ENCODE results near the gene SEMA7A. TPM values are rescaled to one million over a fixed set of nuclear protein-coding genes. Genes with fewer than 3 reads are reported as not detected.

SEMA7A gene
- total and polyA plus RNA-seq, 9 donors = 3.2 to 98.6 (median 9.0) TPM

DNA sequence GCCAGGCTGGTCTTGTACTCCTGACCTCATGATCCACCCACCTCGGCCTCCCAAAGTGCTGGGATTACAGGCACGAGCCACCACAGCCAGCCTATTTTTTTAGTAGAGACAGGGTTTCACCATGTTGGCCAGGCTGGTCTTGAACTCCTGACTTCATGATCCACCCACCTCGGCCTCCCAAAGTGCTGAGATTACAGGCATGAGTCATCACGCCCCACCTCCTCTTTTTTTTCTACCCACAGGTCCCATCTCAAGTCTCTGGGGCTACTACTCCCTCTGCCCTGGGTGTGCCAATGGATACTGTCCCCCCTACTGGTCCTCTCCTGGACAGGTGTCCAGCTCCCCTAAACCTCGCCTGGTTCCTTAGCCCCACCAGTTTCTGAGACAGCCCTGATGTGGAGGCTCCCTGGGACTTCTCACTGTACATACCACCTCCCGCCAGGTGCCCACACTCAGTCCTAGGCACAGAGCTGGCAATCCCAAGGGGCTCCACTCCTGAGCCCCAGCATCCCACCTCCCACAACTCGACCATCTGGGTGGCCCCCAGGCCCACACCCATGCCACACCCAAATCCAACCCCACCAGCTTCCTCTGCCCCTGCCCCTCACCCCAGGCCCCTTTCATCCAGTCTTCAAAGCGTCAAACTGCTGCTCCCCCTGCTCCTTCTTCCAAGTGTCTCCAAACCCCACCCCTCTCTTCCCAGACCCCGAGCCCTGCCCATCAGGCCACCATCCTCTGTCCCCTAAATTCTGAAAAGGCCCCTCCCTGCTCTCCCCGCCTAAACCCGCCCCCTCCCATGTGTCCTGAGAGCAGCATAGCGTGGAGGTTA is 53.2 kb downstream of the SEMA7A start:
- WGBS, 3 donors = 67 to 71% (median 67%) methylated on average over 12 of the region's 12 CpGs
- TF ChIP-seq, protein P1, sequence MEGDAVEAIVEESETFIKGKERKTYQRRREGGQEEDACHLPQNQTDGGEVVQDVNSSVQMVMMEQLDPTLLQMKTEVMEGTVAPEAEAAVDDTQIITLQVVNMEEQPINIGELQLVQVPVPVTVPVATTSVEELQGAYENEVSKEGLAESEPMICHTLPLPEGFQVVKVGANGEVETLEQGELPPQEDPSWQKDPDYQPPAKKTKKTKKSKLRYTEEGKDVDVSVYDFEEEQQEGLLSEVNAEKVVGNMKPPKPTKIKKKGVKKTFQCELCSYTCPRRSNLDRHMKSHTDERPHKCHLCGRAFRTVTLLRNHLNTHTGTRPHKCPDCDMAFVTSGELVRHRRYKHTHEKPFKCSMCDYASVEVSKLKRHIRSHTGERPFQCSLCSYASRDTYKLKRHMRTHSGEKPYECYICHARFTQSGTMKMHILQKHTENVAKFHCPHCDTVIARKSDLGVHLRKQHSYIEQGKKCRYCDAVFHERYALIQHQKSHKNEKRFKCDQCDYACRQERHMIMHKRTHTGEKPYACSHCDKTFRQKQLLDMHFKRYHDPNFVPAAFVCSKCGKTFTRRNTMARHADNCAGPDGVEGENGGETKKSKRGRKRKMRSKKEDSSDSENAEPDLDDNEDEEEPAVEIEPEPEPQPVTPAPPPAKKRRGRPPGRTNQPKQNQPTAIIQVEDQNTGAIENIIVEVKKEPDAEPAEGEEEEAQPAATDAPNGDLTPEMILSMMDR (IDR thresholded peaks at IDR 0.05) = no peak
- TF ChIP-seq EP300 (IDR thresholded peaks at IDR 0.05) (no peak), POLR2A (IDR thresholded peaks at IDR 0.05) (no peak)
- intact Hi-C loops (cut with DNase I) = loop anchor here in 2 of 4 donors (5.0 to 10.0 kb wide), 3 partner anchors 244 to 572 kb away; no protein-coding TSS in a partner anchor
- no peak overlapping the region for H3K4me3 ChIP-seq
- no peak for DNase-seq
- H3K4me1 ChIP-seq (ENCODE audit: insufficient read depth) = no peaks in the 10 kb centered on the region
- no peaks in the 10 kb centered on the region for H3K9me3 ChIP-seq
- no peaks in the 10 kb centered on the region for H3K27me3 ChIP-seq
- H3K36me3 ChIP-seq = no peaks in the 10 kb centered on the region
- no peak overlapping the region for H3K27ac ChIP-seq

DNA sequence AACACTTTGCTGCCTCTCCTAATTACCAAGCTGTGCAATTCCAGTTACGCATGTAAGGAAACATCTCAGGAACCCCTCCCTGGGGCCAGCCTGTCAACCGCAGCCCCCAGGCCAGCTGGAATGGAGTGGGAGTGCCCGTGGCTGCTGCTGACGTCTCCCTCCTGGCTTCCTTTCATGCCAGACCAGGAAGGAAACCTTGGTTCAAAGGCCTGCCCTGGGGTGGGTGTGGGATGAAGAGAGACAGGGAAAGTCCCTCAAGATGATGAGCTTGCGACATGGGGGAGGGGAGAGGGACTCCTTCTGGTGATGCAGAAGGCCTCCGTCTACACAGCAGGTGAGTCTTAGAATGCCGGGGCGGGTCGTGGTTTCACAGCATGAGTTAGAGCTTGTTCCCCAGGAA is 54.9 kb downstream of the SEMA7A start:
- H3K9me3 ChIP-seq = no peaks in the 10 kb centered on the region
- TF ChIP-seq POLR2A (IDR thresholded peaks at IDR 0.05) (no peak), EP300 (IDR thresholded peaks at IDR 0.05) (no peak)
- TF ChIP-seq, protein P1 (IDR thresholded peaks at IDR 0.05) = no peak
- H3K4me3 ChIP-seq = no peak overlapping the region
- 36 to 49% (median 38%) methylated on average over 9 of the region's 9 CpGs for WGBS, 3 donors
- peaks cover 3% of the 10 kb centered on the region for H3K4me1 ChIP-seq (ENCODE audit: insufficient read depth)
- intact Hi-C loops (cut with DNase I) = loop anchor here in 2 of 4 donors (10.0 kb wide), 2 partner anchors 256 to 386 kb away; no protein-coding TSS in a partner anchor
- no peaks in the 10 kb centered on the region for H3K27me3 ChIP-seq
- no peak overlapping the region for H3K27ac ChIP-seq
- no peaks in the 10 kb centered on the region for H3K36me3 ChIP-seq
- DNase-seq = no peak

DNA sequence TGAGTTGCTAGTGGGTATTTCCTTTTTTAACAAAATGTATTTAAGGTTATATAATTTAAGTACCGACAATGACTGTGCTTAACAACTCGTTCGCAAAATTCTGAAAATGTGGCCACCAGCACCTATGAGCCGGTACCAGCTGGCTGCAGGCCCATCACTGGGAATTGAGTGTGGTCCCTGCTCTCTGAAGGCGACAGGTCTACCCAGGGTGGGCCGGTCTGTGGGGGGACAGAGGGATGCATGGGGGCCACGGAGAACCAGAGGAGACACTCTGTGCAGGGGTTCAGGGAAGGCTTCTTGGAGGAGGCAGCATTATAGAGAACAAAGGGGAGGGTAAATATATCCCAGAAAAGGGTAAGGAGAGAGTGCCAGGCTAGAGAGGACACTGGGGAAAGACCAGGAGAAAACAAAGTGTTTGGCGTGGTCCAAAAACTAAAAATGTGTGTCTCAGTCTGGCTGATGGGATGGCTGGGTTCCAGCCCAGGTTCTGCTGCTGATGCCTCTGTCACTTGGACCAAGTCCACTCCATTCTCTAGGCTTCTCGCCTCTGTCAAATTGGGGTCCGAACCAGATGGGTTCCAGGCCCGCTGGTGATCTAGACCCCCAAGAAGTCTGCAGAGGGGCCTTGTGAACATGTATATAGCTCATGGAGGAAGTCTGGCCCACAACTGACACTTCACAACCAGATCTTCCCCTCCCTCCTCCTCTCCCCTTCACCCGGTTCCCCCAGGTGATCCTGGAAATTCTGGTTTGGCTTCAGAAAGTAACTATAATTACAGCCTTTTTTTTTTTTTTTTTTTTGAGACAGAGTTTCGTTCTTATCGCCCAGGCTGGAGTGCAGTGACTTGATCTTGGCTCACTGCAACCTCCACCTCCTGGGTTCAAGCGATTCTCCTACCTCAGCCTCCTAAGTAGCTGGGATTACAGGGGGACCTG is 55.7 kb downstream of the SEMA7A start:
- Histone ChIP-seq H3K9me3 (no peaks in the 10 kb centered on the region), H3K27ac (no peak overlapping the region), H3K4me1 (ENCODE audit: insufficient read depth) (peaks cover 3% of the 10 kb centered on the region), H3K27me3 (no peaks in the 10 kb centered on the region), H3K4me3 (no peak overlapping the region), H3K36me3 (no peaks in the 10 kb centered on the region)
- TF ChIP-seq, protein P1 (IDR thresholded peaks at IDR 0.05) = no peak
- intact Hi-C loops (cut with DNase I) = loop anchor here in 2 of 4 donors (10.0 kb wide), 2 partner anchors 257 to 387 kb away; no protein-coding TSS in a partner anchor
- DNase-seq = peak in 1 of 5 donors; percentile 33
- WGBS, 3 donors = 77 to 84% (median 83%) methylated on average over 15 of the region's 15 CpGs

DNA sequence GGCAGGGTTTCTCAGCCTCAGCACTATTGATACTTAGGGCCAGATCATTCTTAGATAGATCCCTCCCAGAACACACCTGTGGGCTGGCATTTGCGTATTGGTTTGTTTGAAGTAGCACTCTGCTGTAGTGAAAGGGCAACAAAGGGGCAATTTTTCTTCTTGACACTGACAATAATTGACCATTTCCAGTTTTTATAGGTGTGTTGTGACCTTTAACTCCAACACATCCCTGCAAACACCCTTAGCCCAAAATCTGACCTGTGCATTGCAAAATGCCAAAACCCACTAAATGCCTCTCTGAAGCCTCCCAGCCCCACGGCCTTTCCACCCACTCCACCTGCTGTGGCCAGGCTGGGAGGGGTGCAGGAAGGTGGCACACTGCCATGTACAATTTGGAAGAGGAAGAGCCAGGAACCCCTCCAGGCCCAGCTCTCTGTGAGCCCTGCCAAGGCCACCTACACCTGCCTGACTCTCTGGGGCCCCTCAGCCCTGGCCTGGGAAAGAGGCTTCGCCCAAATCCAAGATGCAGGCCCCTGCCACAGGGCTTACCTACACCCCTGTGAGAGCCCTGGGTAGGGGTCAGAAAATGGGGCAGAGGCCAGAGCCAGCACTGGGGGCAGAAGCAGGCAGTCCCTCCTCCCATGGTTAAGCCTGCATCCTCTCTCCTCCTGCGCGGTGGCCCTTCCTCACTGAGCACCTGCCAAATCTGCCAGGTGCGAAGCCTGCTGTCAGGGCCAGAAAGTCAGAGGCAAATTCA is 56.8 kb downstream of the SEMA7A start:
- TF ChIP-seq POLR2A (IDR thresholded peaks at IDR 0.05) (no peak), EP300 (IDR thresholded peaks at IDR 0.05) (no peak)
- TF ChIP-seq, protein P1 (IDR thresholded peaks at IDR 0.05) = no peak
- H3K4me1 ChIP-seq (ENCODE audit: insufficient read depth) = peaks cover 3% of the 10 kb centered on the region
- H3K27ac ChIP-seq = no peak overlapping the region
- no peaks in the 10 kb centered on the region for H3K36me3 ChIP-seq
- WGBS, 3 donors = 84 to 91% (median 85%) methylated on average over 6 of the region's 6 CpGs
- H3K9me3 ChIP-seq = no peaks in the 10 kb centered on the region
- peak in 2 of 5 donors; percentile 2 to 32 for DNase-seq
- H3K4me3 ChIP-seq = no peak overlapping the region
- H3K27me3 ChIP-seq = no peaks in the 10 kb centered on the region
- intact Hi-C loops (cut with DNase I) = loop anchor here in 2 of 4 donors (10.0 kb wide), 2 partner anchors 258 to 388 kb away; no protein-coding TSS in a partner anchor
